Endothelial cell of umbilical vein (primary cell): ENCODE measurements around the gene NMNAT3.

ENCODE experiments used
- CTCF ChIP-seq, 2 donors: IDR thresholded peaks; 1 replicate in 1 of 2; 2 replicates in 1 of 2; pipeline ENCODE4 v1.5.1; 2011; ENCODE audit warnings: low read length in 2 of 2, mild to moderate bottlenecking in 2 of 2, moderate library complexity in 2 of 2, control low read depth in 1 of 2, inconsistent platforms in 1 of 2, low read depth in 1 of 2; ENCODE audit not compliant: insufficient read depth in 1 of 2; ENCODE audit errors: extremely low read depth in 1 of 2
- EZH2 ChIP-seq: IDR thresholded peaks from 2 replicates; pipeline ENCODE4 v1.6.1; 2012; ENCODE audit warnings: borderline replicate concordance, low read depth, mild to moderate bottlenecking, moderate library complexity, low read length, inconsistent platforms; ENCODE audit not compliant: severe bottlenecking
- MAX ChIP-seq: IDR thresholded peaks from 2 replicates; pipeline ENCODE4 v1.6.1; 2011; ENCODE audit not compliant: insufficient read depth, insufficient read length
- POLR2A ChIP-seq: IDR thresholded peaks from 2 replicates; pipeline ENCODE4 v1.6.1; 2012; ENCODE audit warnings: low read depth, mild to moderate bottlenecking, control low read depth, low read length

GRCh38 chr3:139602003-139602402, 75.8 kb downstream of the NMNAT3 start:
- no peak for TF ChIP-seq POLR2A
- TF ChIP-seq CTCF (IDR thresholded peaks at IDR 0.05; ENCODE audit: extremely low read depth in 1 of 2, insufficient read depth in 1 of 2, low read depth in 1 of 2, low read length in 2 of 2), result no peak
- no peak for TF ChIP-seq EZH2
- no peak for TF ChIP-seq MAX
